CD4-positive, alpha-beta memory T cell (primary cell): ENCODE results near the gene NPTX1. TPM values are rescaled to one million over a fixed set of nuclear protein-coding genes. Genes with fewer than 3 reads are reported as not detected.
A peak's percentile ranks its signal among the peaks of the same experiment; 100 is the strongest.

Experiments used
- CTCF ChIA-PET: fragments of 350-600 bp; sonication (Branson Sonifier 250); formaldehyde crosslinking; loops from one replicate; lab custom pipeline; 2021; ENCODE audit warnings: inconsistent platforms; ENCODE audit not compliant: partially characterized antibody; lab: Charles Lee
- POLR2A ChIA-PET: fragments of 350-600 bp; sonication (Branson Sonifier 250); formaldehyde crosslinking; loops from one replicate; lab custom pipeline; 2021; ENCODE audit not compliant: partially characterized antibody; lab: Charles Lee
- DNase-seq, 5 donors: peaks; one replicate each; pipeline versions ENCODE4 v3.0.0 to v3.0.0-alpha.2; 2020 to 2022; ENCODE audit warnings: mixed read lengths in 1 of 5
- H3K27ac ChIP-seq: one replicate; pipeline ENCODE4 v1.7.0; 2013; ENCODE audit warnings: low read depth, low read length
- H3K27me3 ChIP-seq: 2 replicates; pipeline ENCODE4 v1.7.0; 2013; ENCODE audit warnings: mild to moderate bottlenecking, low read length, moderate library complexity; ENCODE audit not compliant: insufficient read depth
- H3K36me3 ChIP-seq: 2 replicates; pipeline ENCODE4 v1.7.0; 2013; ENCODE audit warnings: mild to moderate bottlenecking, low read length, moderate library complexity; ENCODE audit not compliant: insufficient read depth
- H3K4me1 ChIP-seq: 2 replicates; pipeline ENCODE4 v1.7.0; 2013; ENCODE audit warnings: mild to moderate bottlenecking, low read length, moderate library complexity; ENCODE audit not compliant: insufficient read depth
- H3K4me3 ChIP-seq, 2 donors: one replicate each; pipeline ENCODE4 v1.7.0; 2013; ENCODE audit warnings: low read length in 2 of 2, mild to moderate bottlenecking in 1 of 2
- H3K9me3 ChIP-seq, 2 donors: one replicate each; pipeline ENCODE4 v1.7.0; 2013; ENCODE audit warnings: low read length in 2 of 2, control low read depth in 1 of 2; ENCODE audit not compliant: control insufficient read depth in 1 of 2
- H3K27ac Mint-ChIP-seq, 7 donors: one replicate each; pipeline ENCODE4 v1.8.0; 2020 to 2021; ENCODE audit warnings: mixed read lengths in 7 of 7, mild to moderate bottlenecking in 6 of 7, inconsistent platforms in 3 of 7, moderate library complexity in 3 of 7
- H3K27me3 Mint-ChIP-seq, 2 donors: one replicate each; pipeline ENCODE4 v1.8.0; 2020 to 2021; ENCODE audit warnings: mixed read lengths in 2 of 2
- H3K36me3 Mint-ChIP-seq, 2 donors: one replicate each; pipeline ENCODE4 v1.8.0; 2020 to 2021; ENCODE audit warnings: mixed read lengths in 2 of 2, inconsistent platforms in 1 of 2, mild to moderate bottlenecking in 1 of 2
- H3K4me1 Mint-ChIP-seq, 4 donors: one replicate each; pipeline ENCODE4 v1.8.0; 2020 to 2021; ENCODE audit warnings: mixed read lengths in 4 of 4, mild to moderate bottlenecking in 1 of 4
- H3K4me3 Mint-ChIP-seq, 8 donors: one replicate each; pipeline ENCODE4 v1.8.0; 2020 to 2021; ENCODE audit warnings: mixed read lengths in 8 of 8, mild to moderate bottlenecking in 7 of 8, moderate library complexity in 6 of 8, inconsistent platforms in 3 of 8
- H3K9me3 Mint-ChIP-seq, 8 donors: one replicate each; pipeline ENCODE4 v1.8.0; 2020 to 2021; ENCODE audit warnings: mixed read lengths in 8 of 8, mild to moderate bottlenecking in 5 of 8, inconsistent platforms in 3 of 8, moderate library complexity in 1 of 8
- intact Hi-C: fragments of 100-400 bp; cut with micrococcal nuclease; formaldehyde crosslinking; loops from one replicate; pipeline ENCODE4 v1.15.1; 2023
- polyA plus RNA-seq, 2 donors: library from polyadenylated mRNA; unstranded; fragments of 300-500 nt; fragmentation: Illumina TruSeq; gene quantifications; one replicate each; pipeline ENCODE4 v1.2.3, GENCODE V29; 2021
- total RNA-seq, 2 experiments: library from RNA; stranded (reverse); gene quantifications; one replicate each; pipeline ENCODE4 v1.2.3, GENCODE V29; 2021

The NPTX1 gene
- total and polyA plus RNA-seq, 4 experiments from 2014 or later = 0.38 TPM; not detected in 3

DNA sequence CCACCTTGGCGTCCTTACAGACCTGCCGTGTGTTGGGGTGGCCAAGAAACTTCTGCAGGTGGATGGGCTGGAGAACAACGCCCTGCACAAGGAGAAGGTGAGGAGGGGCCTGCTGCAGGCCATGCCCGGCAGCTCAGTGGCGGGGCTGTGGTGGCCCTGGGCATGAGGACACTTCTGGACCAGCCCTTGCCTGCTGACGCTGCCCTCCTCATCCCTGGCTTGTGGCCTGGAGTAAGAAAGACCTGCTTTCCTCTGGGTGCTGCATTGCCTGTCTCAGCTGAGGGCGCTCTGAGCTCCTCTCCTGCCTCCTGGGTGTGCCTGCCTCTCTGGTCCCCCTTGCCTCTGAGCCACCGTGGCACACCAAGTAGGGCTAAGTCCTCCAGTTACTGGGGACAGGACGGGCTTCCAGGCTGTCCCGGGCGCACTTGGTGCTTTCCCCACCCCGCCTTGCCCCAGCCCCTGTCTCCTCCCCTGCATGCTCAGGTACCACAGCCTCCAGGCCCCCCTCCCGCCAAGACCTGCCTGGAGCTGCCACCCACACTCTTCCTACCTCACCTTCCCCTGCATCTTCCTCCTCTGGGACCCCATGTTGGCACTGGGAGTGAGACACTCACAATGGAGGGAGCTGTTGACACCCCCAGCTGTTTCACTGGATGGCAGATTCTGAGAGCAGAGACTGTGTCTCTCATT, 52.7 kb downstream of the NPTX1 start:
- H3K4me3 Mint-ChIP-seq = no peak overlapping the region
- peaks cover 0 to 6% of the 10 kb centered on the region in 2 donors for H3K36me3 Mint-ChIP-seq
- peaks cover 4 to 20% (median 9%) of the 10 kb centered on the region in 4 donors for H3K4me1 Mint-ChIP-seq
- ChIA-PET CTCF (interaction anchor here (0.9 to 1.2 kb wide), 3 partner anchors 28 to 476 kb away, joined by 3 read pairs; no protein-coding TSS in a partner anchor), POLR2A (no interaction called here)
- no peak overlapping the region for H3K4me3 ChIP-seq
- H3K27me3 ChIP-seq = no peaks in the 10 kb centered on the region
- H3K27ac Mint-ChIP-seq = no peak overlapping the region
- intact Hi-C loops = no loop called here
- H3K27ac ChIP-seq = no peak overlapping the region
- H3K4me1 ChIP-seq = peaks cover 13% of the 10 kb centered on the region
- no peaks in the 10 kb centered on the region for H3K36me3 ChIP-seq
- H3K9me3 Mint-ChIP-seq = peaks cover 0 to 2% (median 0%) of the 10 kb centered on the region in 8 donors
- H3K9me3 ChIP-seq = no peaks in the 10 kb centered on the region
- DNase-seq = no peak
- no peaks in the 10 kb centered on the region for H3K27me3 Mint-ChIP-seq

DNA sequence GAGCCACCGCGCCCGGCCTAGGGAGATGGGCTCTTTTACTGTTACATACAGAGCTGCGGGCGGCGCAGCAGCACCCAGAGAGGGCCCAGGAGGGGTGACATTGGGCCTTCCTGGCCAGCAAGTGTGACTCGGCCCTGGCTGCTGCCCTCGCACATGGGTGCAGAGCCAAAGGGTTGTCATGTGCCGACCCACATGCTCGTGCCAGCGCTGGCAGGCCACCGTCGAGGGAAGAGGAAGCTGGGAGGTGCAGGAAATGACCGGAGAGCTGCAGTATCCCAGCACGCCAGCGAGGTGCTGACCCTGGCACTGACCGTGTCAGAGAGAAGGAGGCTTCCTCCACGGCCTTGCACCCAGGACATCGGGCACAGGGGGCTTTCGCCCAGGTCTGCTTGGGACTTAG, 53.4 kb downstream of the NPTX1 start:
- POLR2A ChIA-PET = no interaction called here
- H3K36me3 ChIP-seq = no peaks in the 10 kb centered on the region
- H3K27me3 ChIP-seq = no peaks in the 10 kb centered on the region
- Mint-ChIP-seq H3K36me3 (peaks cover 4 to 11% of the 10 kb centered on the region in 2 donors), H3K9me3 (peaks cover 0 to 2% (median 0%) of the 10 kb centered on the region in 8 donors), H3K4me3 (no peak overlapping the region), H3K27me3 (no peaks in the 10 kb centered on the region), H3K4me1 (peaks cover 4 to 25% (median 11%) of the 10 kb centered on the region in 4 donors), H3K27ac (no peak overlapping the region)
- no peak for DNase-seq
- intact Hi-C loops = no loop called here
- CTCF ChIA-PET = no interaction called here
- peaks cover 13% of the 10 kb centered on the region for H3K4me1 ChIP-seq
- no peak overlapping the region for H3K4me3 ChIP-seq
- H3K9me3 ChIP-seq = no peaks in the 10 kb centered on the region
- H3K27ac ChIP-seq = no peak overlapping the region

DNA sequence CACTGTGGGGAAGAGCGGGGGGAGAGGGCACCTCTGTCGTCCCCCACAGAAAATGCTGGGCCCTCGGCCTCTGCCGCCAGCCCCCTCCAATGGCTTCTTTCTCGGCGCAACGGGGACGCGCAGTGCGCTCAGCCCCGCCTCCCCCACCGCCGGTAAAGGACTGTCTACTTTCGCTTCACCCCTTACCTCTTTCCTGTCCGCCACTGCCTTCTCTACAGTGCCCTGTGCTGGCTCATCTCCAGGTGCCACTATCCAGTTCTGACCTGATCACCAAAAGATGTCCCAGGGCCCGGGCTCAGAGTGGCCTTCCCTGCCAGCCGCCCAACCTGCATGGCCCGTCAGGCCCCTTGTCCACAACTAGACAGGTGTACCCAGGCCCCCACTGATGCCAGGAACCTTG, 54.1 kb downstream of the NPTX1 start:
- H3K27ac Mint-ChIP-seq = no peak overlapping the region
- CTCF ChIA-PET = no interaction called here
- H3K4me3 ChIP-seq = no peak overlapping the region

DNA sequence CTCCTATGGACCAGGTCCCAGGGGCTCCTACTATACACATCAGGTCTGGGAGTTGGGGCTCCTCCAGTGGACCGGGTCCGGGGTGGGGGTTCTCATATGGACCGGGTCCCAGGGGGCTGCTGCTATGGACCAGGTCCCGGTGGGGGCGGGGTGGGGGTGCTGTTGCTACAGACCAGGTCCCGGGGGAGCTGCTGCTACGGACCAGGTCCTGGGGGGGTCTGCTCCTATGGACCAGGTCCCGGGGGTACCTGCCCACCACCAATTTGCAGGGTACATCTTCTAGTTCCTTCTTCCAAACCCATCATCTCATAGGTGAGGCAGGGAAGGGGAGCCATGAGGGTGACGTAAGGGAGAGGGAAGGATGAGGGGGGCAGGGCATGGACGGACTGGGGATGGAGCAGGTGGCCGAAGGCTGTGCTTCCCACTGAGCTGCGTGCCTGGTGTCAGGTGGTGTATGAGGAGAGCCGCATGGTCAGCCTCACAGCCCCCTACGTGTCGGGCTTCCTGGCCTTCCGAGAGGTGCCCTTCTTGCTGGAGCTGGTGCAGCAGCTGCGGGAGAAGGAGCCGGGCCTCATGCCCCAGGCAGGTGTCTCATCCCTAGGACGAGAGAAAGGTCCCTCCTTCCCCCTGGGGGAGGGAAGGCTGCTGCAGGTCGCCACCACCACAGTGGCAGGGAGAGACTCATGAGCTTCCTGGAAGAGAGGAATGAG, 54.9 kb downstream of the NPTX1 start:
- H3K27me3 Mint-ChIP-seq = no peaks in the 10 kb centered on the region
- H3K27ac ChIP-seq = no peak overlapping the region
- H3K36me3 ChIP-seq = no peaks in the 10 kb centered on the region
- no peaks in the 10 kb centered on the region for H3K9me3 ChIP-seq
- no peak overlapping the region for H3K4me3 ChIP-seq
- H3K27ac Mint-ChIP-seq = no peak overlapping the region
- ChIA-PET CTCF (no interaction called here), POLR2A (no interaction called here)
- no peaks in the 10 kb centered on the region for H3K27me3 ChIP-seq
- peaks cover 10% of the 10 kb centered on the region for H3K4me1 ChIP-seq
- DNase-seq = no peak
- peaks cover 3 to 31% (median 16%) of the 10 kb centered on the region in 4 donors for H3K4me1 Mint-ChIP-seq
- H3K4me3 Mint-ChIP-seq = no peak overlapping the region
- peaks cover 6 to 13% of the 10 kb centered on the region in 2 donors for H3K36me3 Mint-ChIP-seq
- intact Hi-C loops = no loop called here
- peaks cover 0 to 2% (median 0%) of the 10 kb centered on the region in 8 donors for H3K9me3 Mint-ChIP-seq

More for the DNA sequence above, 54.1 kb downstream of the NPTX1 start:
- H3K36me3 ChIP-seq = no peaks in the 10 kb centered on the region
- no peak for DNase-seq
- Mint-ChIP-seq H3K9me3 (peaks cover 0 to 2% (median 0%) of the 10 kb centered on the region in 8 donors), H3K4me3 (no peak overlapping the region), H3K36me3 (peaks cover 6 to 13% of the 10 kb centered on the region in 2 donors), H3K4me1 (peaks cover 7 to 31% (median 15%) of the 10 kb centered on the region in 4 donors), H3K27me3 (no peaks in the 10 kb centered on the region)
- H3K27ac ChIP-seq = no peak overlapping the region
- H3K27me3 ChIP-seq = no peaks in the 10 kb centered on the region
- peaks cover 13% of the 10 kb centered on the region for H3K4me1 ChIP-seq
- H3K9me3 ChIP-seq = no peaks in the 10 kb centered on the region
- POLR2A ChIA-PET = no interaction called here
- intact Hi-C loops = no loop called here

DNA sequence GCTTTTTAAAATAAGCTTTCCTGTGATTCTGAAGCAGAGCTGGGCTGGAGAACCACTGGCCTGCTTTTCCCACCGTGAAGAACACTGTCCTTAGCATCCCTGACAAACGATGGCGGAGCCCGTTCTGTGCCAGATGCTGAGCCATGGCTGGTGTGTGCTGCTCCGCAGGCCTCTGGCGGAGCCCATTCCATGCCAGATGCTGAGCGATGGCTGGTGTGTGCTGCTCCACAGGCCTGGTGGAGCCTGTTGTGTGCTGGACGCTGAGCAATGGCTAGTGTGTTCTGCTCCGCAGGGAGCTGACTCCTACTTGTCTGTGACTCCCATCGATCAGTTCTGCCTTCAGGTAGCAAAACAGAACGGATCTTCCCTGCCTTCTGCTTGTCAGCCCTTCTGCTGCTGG, 57.2 kb downstream of the NPTX1 start:
- POLR2A ChIA-PET = no interaction called here

DNA sequence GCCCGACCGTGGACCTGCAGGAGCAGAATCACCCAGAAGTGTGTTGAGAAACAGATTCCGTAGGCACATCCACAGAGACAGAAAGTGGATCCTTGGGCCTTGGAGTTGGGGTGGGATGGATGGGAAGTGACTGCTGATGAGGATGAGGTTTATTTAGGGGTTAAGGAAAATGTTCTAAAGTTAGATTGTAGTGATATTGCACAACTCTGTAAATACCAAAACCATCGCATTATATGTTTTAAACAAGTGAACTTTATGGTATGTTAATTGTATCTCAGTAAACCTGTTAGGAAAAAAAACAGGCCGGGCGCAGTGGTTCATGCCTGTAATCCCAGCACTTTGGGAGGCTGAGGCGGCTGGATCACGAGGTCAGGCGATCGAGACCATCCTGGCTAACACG, 57.8 kb downstream of the NPTX1 start:
- H3K9me3 Mint-ChIP-seq = peaks cover 0 to 3% (median 0%) of the 10 kb centered on the region in 8 donors
- H3K36me3 Mint-ChIP-seq = peaks cover 6 to 16% of the 10 kb centered on the region in 2 donors
- Histone ChIP-seq H3K27ac (no peak overlapping the region), H3K4me3 (no peak overlapping the region), H3K9me3 (no peaks in the 10 kb centered on the region), H3K4me1 (peaks cover 26% of the 10 kb centered on the region), H3K27me3 (peaks cover 6% of the 10 kb centered on the region), H3K36me3 (no peaks in the 10 kb centered on the region)
- POLR2A ChIA-PET = no interaction called here
- no peak overlapping the region for H3K4me3 Mint-ChIP-seq
- DNase-seq = no peak
- peak overlapping the region in 1 of 7 donors; percentile 43 for H3K27ac Mint-ChIP-seq
- intact Hi-C loops = no loop called here
- H3K4me1 Mint-ChIP-seq = peaks cover 13 to 50% (median 25%) of the 10 kb centered on the region in 4 donors
- CTCF ChIA-PET = no interaction called here
- peaks cover 6 to 7% of the 10 kb centered on the region in 2 donors for H3K27me3 Mint-ChIP-seq

More for the DNA sequence above, 57.2 kb downstream of the NPTX1 start:
- H3K27ac ChIP-seq = no peak overlapping the region
- H3K9me3 Mint-ChIP-seq = peaks cover 0 to 3% (median 0%) of the 10 kb centered on the region in 8 donors
- peak overlapping the region in 1 of 7 donors; percentile 64 for H3K27ac Mint-ChIP-seq
- H3K4me1 Mint-ChIP-seq = peaks cover 10 to 44% (median 25%) of the 10 kb centered on the region in 4 donors
- CTCF ChIA-PET = no interaction called here
- no peaks in the 10 kb centered on the region for H3K36me3 ChIP-seq
- H3K27me3 Mint-ChIP-seq = peaks cover 2% of the 10 kb centered on the region in 2 donors
- intact Hi-C loops = no loop called here
- no peak overlapping the region for H3K4me3 ChIP-seq
- no peaks in the 10 kb centered on the region for H3K27me3 ChIP-seq
- H3K36me3 Mint-ChIP-seq = peaks cover 6 to 16% of the 10 kb centered on the region in 2 donors
- peak overlapping the region in 1 of 8 donors; percentile 28 for H3K4me3 Mint-ChIP-seq
- no peaks in the 10 kb centered on the region for H3K9me3 ChIP-seq
- peaks cover 23% of the 10 kb centered on the region for H3K4me1 ChIP-seq
- no peak for DNase-seq
